ENCODE data around the gene ZNF740. TPM values are rescaled to one million over a fixed set of nuclear protein-coding genes. Genes with fewer than 3 reads are reported as not detected.
A peak's percentile ranks its signal among the peaks of the same experiment; 100 is the strongest.

Gene ZNF740
- total RNA-seq, 1 donor from 2014 or later: 67.2 TPM

GRCh38 chr12:53222806-53223261 lies 42.3 kb downstream of the ZNF740 start:
- Mint-ChIP-seq H3K27ac (no peak overlapping the region), H3K9me3 (no peaks in the 10 kb centered on the region), H3K36me3 (ENCODE audit: low read depth) (peaks cover 8% of the 10 kb centered on the region), H3K4me1 (peaks cover 29% of the 10 kb centered on the region), H3K27me3 (no peaks in the 10 kb centered on the region), H3K4me3 (peak overlapping the region; percentile 38)
- TF ChIP-seq, protein P1, sequence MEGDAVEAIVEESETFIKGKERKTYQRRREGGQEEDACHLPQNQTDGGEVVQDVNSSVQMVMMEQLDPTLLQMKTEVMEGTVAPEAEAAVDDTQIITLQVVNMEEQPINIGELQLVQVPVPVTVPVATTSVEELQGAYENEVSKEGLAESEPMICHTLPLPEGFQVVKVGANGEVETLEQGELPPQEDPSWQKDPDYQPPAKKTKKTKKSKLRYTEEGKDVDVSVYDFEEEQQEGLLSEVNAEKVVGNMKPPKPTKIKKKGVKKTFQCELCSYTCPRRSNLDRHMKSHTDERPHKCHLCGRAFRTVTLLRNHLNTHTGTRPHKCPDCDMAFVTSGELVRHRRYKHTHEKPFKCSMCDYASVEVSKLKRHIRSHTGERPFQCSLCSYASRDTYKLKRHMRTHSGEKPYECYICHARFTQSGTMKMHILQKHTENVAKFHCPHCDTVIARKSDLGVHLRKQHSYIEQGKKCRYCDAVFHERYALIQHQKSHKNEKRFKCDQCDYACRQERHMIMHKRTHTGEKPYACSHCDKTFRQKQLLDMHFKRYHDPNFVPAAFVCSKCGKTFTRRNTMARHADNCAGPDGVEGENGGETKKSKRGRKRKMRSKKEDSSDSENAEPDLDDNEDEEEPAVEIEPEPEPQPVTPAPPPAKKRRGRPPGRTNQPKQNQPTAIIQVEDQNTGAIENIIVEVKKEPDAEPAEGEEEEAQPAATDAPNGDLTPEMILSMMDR (IDR thresholded peaks at IDR 0.05): no peak
- intact Hi-C loops (cut with micrococcal nuclease): no loop called here
- ChIA-PET CTCF (no interaction called here), POLR2A (interaction anchor here (0.6 to 3.8 kb wide), 3 partner anchors 45 to 403 kb away, joined by 3 to 66 read pairs (median 4); partner anchors contain the start of genes AAAS, ATF7 and ESPL1)
- no peak for ATAC-seq (ENCODE audit: low read depth)
- DNase-seq: no peak

GRCh38 chr12:53223389-53224060 lies 43.0 kb downstream of the ZNF740 start:
- DNase-seq: no peak
- Mint-ChIP-seq H3K27me3 (no peaks in the 10 kb centered on the region), H3K4me1 (peaks cover 22% of the 10 kb centered on the region), H3K36me3 (ENCODE audit: low read depth) (peaks cover 8% of the 10 kb centered on the region), H3K4me3 (no peak overlapping the region), H3K9me3 (no peaks in the 10 kb centered on the region), H3K27ac (peak overlapping the region; percentile 50)
- POLR2A ChIA-PET: interaction anchor here (0.6 kb wide), 1 partner anchor 1920 kb away, joined by 6 read pairs; no protein-coding TSS in a partner anchor
- TF ChIP-seq, protein P1 (IDR thresholded peaks at IDR 0.05): no peak
- intact Hi-C loops (cut with micrococcal nuclease): no loop called here
- CTCF ChIA-PET: no interaction called here
- ATAC-seq (ENCODE audit: low read depth): no peak

- Mint-ChIP-seq H3K27me3 (no peaks in the 10 kb centered on the region), H3K4me1 (peaks cover 17% of the 10 kb centered on the region), H3K4me3 (no peak overlapping the region), H3K9me3 (no peaks in the 10 kb centered on the region), H3K36me3 (ENCODE audit: low read depth) (peaks cover 8% of the 10 kb centered on the region), H3K27ac (no peak overlapping the region)
- ChIA-PET CTCF (interaction anchor here (1.2 kb wide), 1 partner anchor 11 kb away, joined by 3 read pairs; no protein-coding TSS in a partner anchor), POLR2A (interaction anchor here (0.7 kb wide), 1 partner anchor 20 kb away, joined by 4 read pairs; no protein-coding TSS in a partner anchor)
- TF ChIP-seq, protein P1 (IDR thresholded peaks at IDR 0.05): no peak
- DNase-seq (no peak), ATAC-seq (ENCODE audit: low read depth) (no peak)
- intact Hi-C loops (cut with micrococcal nuclease): no loop called here
Measured at GRCh38 chr12:53224061-53224896, 43.8 kb downstream of the ZNF740 start.

DNA sequence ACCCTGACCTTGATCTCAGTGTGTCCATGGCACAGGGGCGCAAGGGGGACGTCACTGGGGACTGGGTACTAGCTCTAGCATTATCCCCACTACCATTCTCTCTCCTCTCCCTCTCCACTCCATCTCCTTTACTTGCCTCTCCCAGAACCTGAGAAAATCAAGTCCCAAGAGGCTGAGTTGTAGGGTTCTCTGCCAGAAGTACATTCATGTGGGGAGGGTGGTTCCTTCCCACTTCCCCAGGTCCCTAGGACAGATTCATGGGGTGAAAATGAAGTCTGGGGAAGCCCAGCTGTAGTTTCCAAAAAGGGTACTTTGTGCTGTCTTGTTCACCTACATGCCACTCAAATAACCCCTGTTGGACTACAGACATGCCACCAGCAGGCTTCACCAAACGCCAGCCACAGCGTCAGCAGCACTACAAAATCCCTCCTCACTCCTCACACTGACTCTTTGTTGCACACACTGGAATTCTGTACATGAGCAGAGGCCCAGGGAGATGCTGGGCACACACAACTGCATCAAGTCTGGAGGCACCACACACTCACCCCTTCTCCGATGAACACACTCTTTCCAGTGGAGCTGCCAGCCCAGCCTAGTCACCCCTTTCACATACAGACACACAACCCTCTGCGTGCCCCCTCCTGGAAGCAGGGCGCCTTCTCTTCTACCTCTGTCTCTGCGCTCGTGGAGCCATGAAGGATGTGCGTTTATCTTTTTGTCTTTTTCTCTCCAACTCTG lies 44.5 kb downstream of the ZNF740 start:
- H3K9me3 Mint-ChIP-seq: no peaks in the 10 kb centered on the region
- CTCF ChIA-PET: interaction anchor here (1.2 kb wide), 1 partner anchor 12 kb away, joined by 3 read pairs; no protein-coding TSS in a partner anchor
- no peaks in the 10 kb centered on the region for H3K27me3 Mint-ChIP-seq
- ATAC-seq (ENCODE audit: low read depth) (no peak), DNase-seq (no peak)
- H3K4me3 Mint-ChIP-seq: no peak overlapping the region
- H3K27ac Mint-ChIP-seq: peak overlapping the region; percentile 21
- peaks cover 8% of the 10 kb centered on the region for H3K36me3 Mint-ChIP-seq (ENCODE audit: low read depth)
- peaks cover 12% of the 10 kb centered on the region for H3K4me1 Mint-ChIP-seq
- intact Hi-C loops (cut with micrococcal nuclease): no loop called here
- TF ChIP-seq, protein P1 (IDR thresholded peaks at IDR 0.05): no peak
- POLR2A ChIA-PET: interaction anchor here (0.6 to 0.7 kb wide), 2 partner anchors 19 to 76 kb away, joined by 3 to 4 read pairs; no protein-coding TSS in a partner anchor

All from activated B cell treated with CpG ODN at 0.5 μM for 24 hours (primary cell).